DND-41 (cell line): Measurements from ENCODE around the gene OBP2B.

Experiments
- CTCF ChIP-seq: IDR thresholded peaks from 2 replicates; pipeline ENCODE4 v1.5.1; 2012; ENCODE audit warnings: borderline replicate concordance, low read length, moderate library complexity, mild to moderate bottlenecking; ENCODE audit not compliant: poor library complexity, severe bottlenecking; ENCODE audit errors: extremely low read depth
- EZH2 ChIP-seq: IDR thresholded peaks from 3 replicates; pipeline ENCODE4 v1.6.1; 2012; ENCODE audit warnings: borderline replicate concordance, low read depth, mild to moderate bottlenecking, moderate library complexity, low read length, inconsistent platforms; ENCODE audit not compliant: severe bottlenecking

- TF ChIP-seq CTCF (no peak), EZH2 (no peak)
Observed at GRCh38 chr9:133202145-133202513, 6.9 kb downstream of the OBP2B start.
